NT2/D1 (cell line): ENCODE measurements around the gene PRKRIP1.

Experiments used
- YY1 ChIP-seq: IDR thresholded peaks from 2 replicates; pipeline ENCODE4 v1.6.1; 2011; ENCODE audit not compliant: insufficient read length, insufficient read depth
- ZNF274 ChIP-seq: IDR thresholded peaks from 2 replicates; pipeline ENCODE4 v1.6.1; 2011; ENCODE audit warnings: mild to moderate bottlenecking, low read depth, low read length

- TF ChIP-seq YY1 (no peak), ZNF274 (no peak)
Measured at GRCh38 chr7:102432442-102433218, 36.5 kb downstream of the PRKRIP1 start.
